H1 (cell line): Measurements from ENCODE around the gene MTHFS. TPM values are rescaled to one million over a fixed set of nuclear protein-coding genes. Genes with fewer than 3 reads are reported as not detected.
"Not testable (repeated sequence)": the region's sequence is repeated elsewhere in the genome, so short reads cannot be mapped to it uniquely, and the experiment has no call there.

Source experiments
- CTCF ChIA-PET: fragments of 300-600 bp; sonication (Branson Sonifier 250); formaldehyde crosslinking; loops from one replicate; lab custom pipeline; 2021; ENCODE audit not compliant: partially characterized antibody; lab: Charles Lee
- POLR2A ChIA-PET: fragments of 300-600 bp; sonication (Branson Sonifier 250); formaldehyde crosslinking; loops from one replicate; lab custom pipeline; 2021; ENCODE audit warnings: inconsistent platforms; ENCODE audit not compliant: partially characterized antibody; lab: Charles Lee
- DNase-seq, 2 experiments: peaks; one replicate each; pipeline versions ENCODE4 v3.0.0 to v3.0.0-alpha.2; 2010 to 2022; ENCODE audit warnings: low spot score in 2 of 2, low read depth in 1 of 2, mixed read lengths in 1 of 2
- FAIRE-seq: peaks from 2 replicates; lab custom pipeline; 2011; peaks lifted over from hg19 to GRCh38; lab: Jason Lieb, UNC
- H2AFZ ChIP-seq: 2 replicates; pipeline ENCODE4 v1.8.1; 2012; ENCODE audit warnings: low read length, inconsistent platforms
- H2AK5ac ChIP-seq: 2 replicates; pipeline ENCODE4 v1.6.1; 2013; ENCODE audit warnings: low read depth, low read length
- H2BK120ac ChIP-seq: replicated peaks from 2 replicates; pipeline ENCODE3; 2013; ENCODE audit warnings: low read depth, low read length, inconsistent platforms
- H2BK12ac ChIP-seq: 2 replicates; pipeline ENCODE4 v1.6.1; 2013; ENCODE audit warnings: low read depth, low read length
- H2BK15ac ChIP-seq: 2 replicates; pipeline ENCODE4 v1.6.1; 2013; ENCODE audit warnings: low read length
- H2BK20ac ChIP-seq: 2 replicates; pipeline ENCODE4 v1.6.1; 2013; ENCODE audit warnings: low read length
- H2BK5ac ChIP-seq: 2 replicates; pipeline ENCODE4 v1.6.1; 2013; ENCODE audit warnings: low read depth, low read length
- H3K14ac ChIP-seq: 2 replicates; pipeline ENCODE4 v1.6.1; 2013; ENCODE audit warnings: inconsistent platforms; ENCODE audit not compliant: insufficient read length
- H3K18ac ChIP-seq: 2 replicates; pipeline ENCODE4 v1.6.1; 2013; ENCODE audit warnings: low read length; ENCODE audit errors: extremely low read depth
- H3K23ac ChIP-seq: 2 replicates; pipeline ENCODE4 v1.6.1; 2013; ENCODE audit warnings: inconsistent platforms; ENCODE audit not compliant: insufficient read length
- H3K23me2 ChIP-seq: 2 replicates; pipeline ENCODE4 v1.6.1; 2013; ENCODE audit warnings: low read depth, low read length
- H3K27ac ChIP-seq: 2 replicates; pipeline ENCODE4 v1.6.1; 2011; ENCODE audit warnings: low read depth, low read length, inconsistent platforms
- H3K27me3 ChIP-seq, 4 experiments: replicated peaks in 1 of 4; 1 replicate in 1 of 4; 2 replicates in 3 of 4; pipeline versions ENCODE4 v1.6.1 to v1.8.1; 2011 to 2013; ENCODE audit warnings: low read length in 3 of 4, mild to moderate bottlenecking in 3 of 4, inconsistent platforms in 2 of 4, mixed read lengths in 2 of 4, moderate library complexity in 1 of 4; ENCODE audit not compliant: control insufficient read depth in 3 of 4, insufficient read depth in 3 of 4; ENCODE audit errors: extremely low read depth in 1 of 4
- H3K36me3 ChIP-seq, 4 experiments: 2 replicates each; pipeline versions ENCODE4 v1.6.1 to v1.8.1; 2011 to 2013; ENCODE audit warnings: mild to moderate bottlenecking in 4 of 4, low read length in 3 of 4, moderate library complexity in 2 of 4, control low read depth in 1 of 4, inconsistent platforms in 1 of 4; ENCODE audit not compliant: insufficient read depth in 4 of 4, control insufficient read depth in 2 of 4
- H3K4ac ChIP-seq: replicated peaks from 2 replicates; pipeline ENCODE3; 2013; ENCODE audit warnings: low read length, low read depth, mixed read lengths, inconsistent platforms; ENCODE audit not compliant: insufficient read length
- H3K4me1 ChIP-seq, 4 experiments: replicated peaks in 1 of 4; 1 replicate in 1 of 4; 2 replicates in 3 of 4; pipeline versions ENCODE4 v1.6.1 to v1.8.1; 2011 to 2013; ENCODE audit warnings: low read length in 3 of 4, inconsistent platforms in 2 of 4, mixed read lengths in 1 of 4; ENCODE audit not compliant: insufficient read depth in 4 of 4, control insufficient read depth in 3 of 4
- H3K4me2 ChIP-seq, 2 experiments: 2 replicates each; pipeline versions ENCODE4 v1.6.1 to v1.8.1; 2011 to 2013; ENCODE audit warnings: low read depth in 2 of 2, low read length in 2 of 2, control low read depth in 1 of 2, inconsistent platforms in 1 of 2, mild to moderate bottlenecking in 1 of 2; ENCODE audit not compliant: insufficient read depth in 1 of 2
- H3K4me3 ChIP-seq, 4 experiments: fragments of 200-600, 300-600 bp in 1 of 4; sonication (generic), shearing (Covaris generic), sonication (Bioruptor Twin) in 1 of 4; 2 replicates each; pipeline versions ENCODE4 v1.5.1 to v1.8.1; 2011 to 2016; ENCODE audit warnings: low read length in 4 of 4, low read depth in 3 of 4, control low read depth in 2 of 4, inconsistent platforms in 2 of 4, mild to moderate bottlenecking in 2 of 4, mixed read lengths in 1 of 4, moderate library complexity in 1 of 4; ENCODE audit not compliant: insufficient read depth in 2 of 4; ENCODE audit errors: extremely low read depth in 1 of 4
- H3K56ac ChIP-seq: replicated peaks from 2 replicates; pipeline ENCODE3; 2013; ENCODE audit warnings: low read depth, mild to moderate bottlenecking, mixed read lengths, low read length, inconsistent platforms; ENCODE audit not compliant: insufficient read length
- H3K79me1 ChIP-seq: 2 replicates; pipeline ENCODE4 v1.6.1; 2013; ENCODE audit warnings: low read depth, low read length, control low read depth
- H3K79me2 ChIP-seq, 2 experiments: 2 replicates each; pipeline versions ENCODE4 v1.6.1 to v1.8.1; 2012 to 2013; ENCODE audit warnings: low read length in 2 of 2, mild to moderate bottlenecking in 2 of 2, inconsistent platforms in 1 of 2; ENCODE audit not compliant: insufficient read depth in 2 of 2, control insufficient read depth in 1 of 2
- H3K9ac ChIP-seq, 4 experiments: replicated peaks in 1 of 4; 1 replicate in 1 of 4; 2 replicates in 3 of 4; pipeline versions ENCODE4 v1.6.1 to v1.8.1; 2011 to 2013; ENCODE audit warnings: low read depth in 3 of 4, low read length in 3 of 4, control low read depth in 2 of 4, mild to moderate bottlenecking in 2 of 4, moderate library complexity in 2 of 4, inconsistent platforms in 1 of 4; ENCODE audit errors: extremely low read depth in 1 of 4
- H3K9me3 ChIP-seq, 2 experiments: 2 replicates each; pipeline versions ENCODE4 v1.6.1 to v1.8.1; 2012 to 2013; ENCODE audit warnings: mild to moderate bottlenecking in 2 of 2, moderate library complexity in 2 of 2, control low read depth in 1 of 2, inconsistent platforms in 1 of 2, low read depth in 1 of 2, low read length in 1 of 2, mixed read lengths in 1 of 2; ENCODE audit not compliant: insufficient read depth in 2 of 2
- H4K20me1 ChIP-seq, 2 experiments: replicated peaks in 1 of 2; 2 replicates each; pipeline versions ENCODE3 to v1.8.1; 2011 to 2013; ENCODE audit warnings: inconsistent platforms in 2 of 2, low read length in 2 of 2, mild to moderate bottlenecking in 1 of 2; ENCODE audit not compliant: insufficient read depth in 2 of 2, control insufficient read depth in 1 of 2
- H4K5ac ChIP-seq: 2 replicates; pipeline ENCODE4 v1.6.1; 2013; ENCODE audit warnings: low read length, low read depth, mixed read lengths, inconsistent platforms; ENCODE audit not compliant: insufficient read length
- H4K8ac ChIP-seq: 2 replicates; pipeline ENCODE4 v1.8.0; 2013; ENCODE audit warnings: mild to moderate bottlenecking, moderate library complexity, low read length, inconsistent platforms; ENCODE audit not compliant: insufficient read depth; ENCODE audit errors: extremely low read depth
- H4K91ac ChIP-seq: replicated peaks from 2 replicates; pipeline ENCODE3; 2013; ENCODE audit warnings: low read length, mixed read lengths, inconsistent platforms; ENCODE audit not compliant: insufficient read length
- RAD21 ChIP-seq, 2 experiments: IDR thresholded peaks in 1 of 2; conservative IDR thresholded peaks in 1 of 2; 2 replicates each; pipeline ENCODE4 v1.6.1; 2011; ENCODE audit warnings: low read depth in 2 of 2, low read length in 2 of 2, improper control_type of control experiment in 1 of 2, inconsistent platforms in 1 of 2, mild to moderate bottlenecking in 1 of 2, moderate library complexity in 1 of 2
- WGBS, 2 experiments: shearing (Covaris generic) in 1 of 2; methylation state at CpG; one replicate each; pipeline versions ENCODE4 v1.1.6 to v1.1.7; 2013 to 2015; ENCODE audit warnings: low lambda C conversion rate in 2 of 2, mixed read lengths in 2 of 2, inconsistent platforms in 1 of 2, low coverage in 1 of 2, missing lambda C conversion rate in 1 of 2; ENCODE audit not compliant: insufficient replicate concordance in 2 of 2, insufficient coverage in 1 of 2, insufficient read length in 1 of 2; ENCODE audit errors: extremely low coverage in 1 of 2, missing lambda C conversion rate in 1 of 2; 5-methylcytosine and 5-hydroxymethylcytosine counted together
- polyA plus RNA-seq, 7 experiments: library from polyadenylated mRNA; depleted of rRNA in 3 of 7; stranded (reverse) in 5 of 7; unstranded in 2 of 7; fragments of >200 nt in 5 of 7; fragments of 200-250 nt in 2 of 7; gene quantifications; 1 replicate in 5 of 7; 2 replicates in 1 of 7; 4 replicates in 1 of 7; pipeline versions ENCODE4 v1.2.1 to v1.2.3, GENCODE V29; 2011 to 2013; ENCODE audit warnings: missing spikeins in 2 of 7, mixed read lengths in 2 of 7
- total RNA-seq: library from RNA; stranded (reverse); fragmentation: NEBNext Ultra II Directional; extraction: Animal tissue kit (Norgen Biotek cat#: 25700); gene quantifications from 2 replicates; pipeline ENCODE4 v1.2.1, GENCODE V29; 2021

MTHFS gene
- total and polyA plus RNA-seq, 2 of the 8 experiments (the other 6 are each of a cell fraction or from before 2014, with no cell fraction given): 27.3 to 37.2 TPM

GRCh38 chr15:79900818-79901378, 4.1 kb upstream of the MTHFS start:
- H3K9ac ChIP-seq, H3K36me3 ChIP-seq, H2BK120ac ChIP-seq, H4K20me1 ChIP-seq, H3K23me2 ChIP-seq, H3K9me3 ChIP-seq, H2BK15ac ChIP-seq, H3K18ac ChIP-seq, H4K91ac ChIP-seq, H2BK20ac ChIP-seq, POLR2A ChIA-PET, H4K5ac ChIP-seq, H2AFZ ChIP-seq, H3K4me3 ChIP-seq, H3K4me1 ChIP-seq, H3K79me1 ChIP-seq, H3K79me2 ChIP-seq, H4K8ac ChIP-seq, H3K23ac ChIP-seq, H3K56ac ChIP-seq, H3K4me2 ChIP-seq, H3K27me3 ChIP-seq, DNase-seq, H2BK5ac ChIP-seq, H3K4ac ChIP-seq, H2BK12ac ChIP-seq, H3K27ac ChIP-seq, FAIRE-seq, H2AK5ac ChIP-seq, H3K14ac ChIP-seq: not testable (repeated sequence)
- 93% methylated on average over 4 of the region's 4 CpGs; no CpG with 5 or more reads in 1 of the 2 experiments for WGBS, 2 experiments
- 0 out of 4 replicates have a peak, but pooled peaks of 1 of the 2 experiments have one; percentile 6 for TF ChIP-seq RAD21 (IDR thresholded peaks at IDR 0.05 in 1 of 2, conservative IDR thresholded peaks at IDR 0.05 in 1 of 2; ENCODE audit: low read depth in 2 of 2, low read length in 2 of 2)
- CTCF ChIA-PET: interaction anchor here (0.6 kb wide), 1 partner anchor 17 kb away, joined by 3 read pairs; no protein-coding TSS in a partner anchor
